H1 (cell line): ENCODE results near the gene TMEM144. TPM values are rescaled to one million over a fixed set of nuclear protein-coding genes. Genes with fewer than 3 reads are reported as not detected.

Experiments
- CTCF ChIA-PET: fragments of 300-600 bp; sonication (Branson Sonifier 250); formaldehyde crosslinking; loops from one replicate; lab custom pipeline; 2021; ENCODE audit not compliant: partially characterized antibody; lab: Charles Lee
- POLR2A ChIA-PET: fragments of 300-600 bp; sonication (Branson Sonifier 250); formaldehyde crosslinking; loops from one replicate; lab custom pipeline; 2021; ENCODE audit warnings: inconsistent platforms; ENCODE audit not compliant: partially characterized antibody; lab: Charles Lee
- DNase-seq, 2 experiments: peaks; one replicate each; pipeline versions ENCODE4 v3.0.0 to v3.0.0-alpha.2; 2010 to 2022; ENCODE audit warnings: low spot score in 2 of 2, low read depth in 1 of 2, mixed read lengths in 1 of 2
- FAIRE-seq: peaks from 2 replicates; lab custom pipeline; 2011; peaks lifted over from hg19 to GRCh38; lab: Jason Lieb, UNC
- H2AFZ ChIP-seq: 2 replicates; pipeline ENCODE4 v1.8.1; 2012; ENCODE audit warnings: low read length, inconsistent platforms
- H2AK5ac ChIP-seq: 2 replicates; pipeline ENCODE4 v1.6.1; 2013; ENCODE audit warnings: low read depth, low read length
- H2BK120ac ChIP-seq: replicated peaks from 2 replicates; pipeline ENCODE3; 2013; ENCODE audit warnings: low read depth, low read length, inconsistent platforms
- H2BK12ac ChIP-seq: 2 replicates; pipeline ENCODE4 v1.6.1; 2013; ENCODE audit warnings: low read depth, low read length
- H2BK15ac ChIP-seq: 2 replicates; pipeline ENCODE4 v1.6.1; 2013; ENCODE audit warnings: low read length
- H2BK20ac ChIP-seq: 2 replicates; pipeline ENCODE4 v1.6.1; 2013; ENCODE audit warnings: low read length
- H2BK5ac ChIP-seq: 2 replicates; pipeline ENCODE4 v1.6.1; 2013; ENCODE audit warnings: low read depth, low read length
- H3K14ac ChIP-seq: 2 replicates; pipeline ENCODE4 v1.6.1; 2013; ENCODE audit warnings: inconsistent platforms; ENCODE audit not compliant: insufficient read length
- H3K18ac ChIP-seq: 2 replicates; pipeline ENCODE4 v1.6.1; 2013; ENCODE audit warnings: low read length; ENCODE audit errors: extremely low read depth
- H3K23ac ChIP-seq: 2 replicates; pipeline ENCODE4 v1.6.1; 2013; ENCODE audit warnings: inconsistent platforms; ENCODE audit not compliant: insufficient read length
- H3K23me2 ChIP-seq: 2 replicates; pipeline ENCODE4 v1.6.1; 2013; ENCODE audit warnings: low read depth, low read length
- H3K27ac ChIP-seq: 2 replicates; pipeline ENCODE4 v1.6.1; 2011; ENCODE audit warnings: low read depth, low read length, inconsistent platforms
- H3K27me3 ChIP-seq, 4 experiments: replicated peaks in 1 of 4; 1 replicate in 1 of 4; 2 replicates in 3 of 4; pipeline versions ENCODE4 v1.6.1 to v1.8.1; 2011 to 2013; ENCODE audit warnings: low read length in 3 of 4, mild to moderate bottlenecking in 3 of 4, inconsistent platforms in 2 of 4, mixed read lengths in 2 of 4, moderate library complexity in 1 of 4; ENCODE audit not compliant: control insufficient read depth in 3 of 4, insufficient read depth in 3 of 4; ENCODE audit errors: extremely low read depth in 1 of 4
- H3K36me3 ChIP-seq, 4 experiments: 2 replicates each; pipeline versions ENCODE4 v1.6.1 to v1.8.1; 2011 to 2013; ENCODE audit warnings: mild to moderate bottlenecking in 4 of 4, low read length in 3 of 4, moderate library complexity in 2 of 4, control low read depth in 1 of 4, inconsistent platforms in 1 of 4; ENCODE audit not compliant: insufficient read depth in 4 of 4, control insufficient read depth in 2 of 4
- H3K4ac ChIP-seq: replicated peaks from 2 replicates; pipeline ENCODE3; 2013; ENCODE audit warnings: low read length, low read depth, mixed read lengths, inconsistent platforms; ENCODE audit not compliant: insufficient read length
- H3K4me1 ChIP-seq, 4 experiments: replicated peaks in 1 of 4; 1 replicate in 1 of 4; 2 replicates in 3 of 4; pipeline versions ENCODE4 v1.6.1 to v1.8.1; 2011 to 2013; ENCODE audit warnings: low read length in 3 of 4, inconsistent platforms in 2 of 4, mixed read lengths in 1 of 4; ENCODE audit not compliant: insufficient read depth in 4 of 4, control insufficient read depth in 3 of 4
- H3K4me2 ChIP-seq, 2 experiments: 2 replicates each; pipeline versions ENCODE4 v1.6.1 to v1.8.1; 2011 to 2013; ENCODE audit warnings: low read depth in 2 of 2, low read length in 2 of 2, control low read depth in 1 of 2, inconsistent platforms in 1 of 2, mild to moderate bottlenecking in 1 of 2; ENCODE audit not compliant: insufficient read depth in 1 of 2
- H3K4me3 ChIP-seq, 4 experiments: fragments of 200-600, 300-600 bp in 1 of 4; sonication (generic), shearing (Covaris generic), sonication (Bioruptor Twin) in 1 of 4; 2 replicates each; pipeline versions ENCODE4 v1.5.1 to v1.8.1; 2011 to 2016; ENCODE audit warnings: low read length in 4 of 4, low read depth in 3 of 4, control low read depth in 2 of 4, inconsistent platforms in 2 of 4, mild to moderate bottlenecking in 2 of 4, mixed read lengths in 1 of 4, moderate library complexity in 1 of 4; ENCODE audit not compliant: insufficient read depth in 2 of 4; ENCODE audit errors: extremely low read depth in 1 of 4
- H3K56ac ChIP-seq: replicated peaks from 2 replicates; pipeline ENCODE3; 2013; ENCODE audit warnings: low read depth, mild to moderate bottlenecking, mixed read lengths, low read length, inconsistent platforms; ENCODE audit not compliant: insufficient read length
- H3K79me1 ChIP-seq: 2 replicates; pipeline ENCODE4 v1.6.1; 2013; ENCODE audit warnings: low read depth, low read length, control low read depth
- H3K79me2 ChIP-seq, 2 experiments: 2 replicates each; pipeline versions ENCODE4 v1.6.1 to v1.8.1; 2012 to 2013; ENCODE audit warnings: low read length in 2 of 2, mild to moderate bottlenecking in 2 of 2, inconsistent platforms in 1 of 2; ENCODE audit not compliant: insufficient read depth in 2 of 2, control insufficient read depth in 1 of 2
- H3K9ac ChIP-seq, 4 experiments: replicated peaks in 1 of 4; 1 replicate in 1 of 4; 2 replicates in 3 of 4; pipeline versions ENCODE4 v1.6.1 to v1.8.1; 2011 to 2013; ENCODE audit warnings: low read depth in 3 of 4, low read length in 3 of 4, control low read depth in 2 of 4, mild to moderate bottlenecking in 2 of 4, moderate library complexity in 2 of 4, inconsistent platforms in 1 of 4; ENCODE audit errors: extremely low read depth in 1 of 4
- H3K9me3 ChIP-seq, 2 experiments: 2 replicates each; pipeline versions ENCODE4 v1.6.1 to v1.8.1; 2012 to 2013; ENCODE audit warnings: mild to moderate bottlenecking in 2 of 2, moderate library complexity in 2 of 2, control low read depth in 1 of 2, inconsistent platforms in 1 of 2, low read depth in 1 of 2, low read length in 1 of 2, mixed read lengths in 1 of 2; ENCODE audit not compliant: insufficient read depth in 2 of 2
- H4K20me1 ChIP-seq, 2 experiments: replicated peaks in 1 of 2; 2 replicates each; pipeline versions ENCODE3 to v1.8.1; 2011 to 2013; ENCODE audit warnings: inconsistent platforms in 2 of 2, low read length in 2 of 2, mild to moderate bottlenecking in 1 of 2; ENCODE audit not compliant: insufficient read depth in 2 of 2, control insufficient read depth in 1 of 2
- H4K5ac ChIP-seq: 2 replicates; pipeline ENCODE4 v1.6.1; 2013; ENCODE audit warnings: low read length, low read depth, mixed read lengths, inconsistent platforms; ENCODE audit not compliant: insufficient read length
- H4K8ac ChIP-seq: 2 replicates; pipeline ENCODE4 v1.8.0; 2013; ENCODE audit warnings: mild to moderate bottlenecking, moderate library complexity, low read length, inconsistent platforms; ENCODE audit not compliant: insufficient read depth; ENCODE audit errors: extremely low read depth
- H4K91ac ChIP-seq: replicated peaks from 2 replicates; pipeline ENCODE3; 2013; ENCODE audit warnings: low read length, mixed read lengths, inconsistent platforms; ENCODE audit not compliant: insufficient read length
- ASH2L ChIP-seq: fragments of 200-600, 300-600 bp; sonication (generic); IDR thresholded peaks from one replicate; pipeline ENCODE4 v1.7.1; 2017; ENCODE audit warnings: low read length
- BCL11A ChIP-seq, 2 experiments: IDR thresholded peaks; one replicate each; pipeline ENCODE4 v1.6.1; 2011; ENCODE audit warnings: low read depth in 2 of 2, low read length in 2 of 2, mild to moderate bottlenecking in 2 of 2
- CEBPB ChIP-seq: IDR thresholded peaks from 2 replicates; pipeline ENCODE4 v1.6.1; 2012; ENCODE audit warnings: low read depth, low read length
- CHD1 ChIP-seq: IDR thresholded peaks from 2 replicates; pipeline ENCODE4 v1.6.1; 2012; ENCODE audit warnings: low read depth, low read length, improper control_type of control experiment
- PHF8 ChIP-seq: fragments of 200-600 bp; sonication (generic); conservative IDR thresholded peaks from 2 replicates; pipeline ENCODE4 v1.7.1; 2012; ENCODE audit warnings: low read depth, mild to moderate bottlenecking, inconsistent platforms, low read length, moderate library complexity
- WGBS, 2 experiments: shearing (Covaris generic) in 1 of 2; methylation state at CpG; one replicate each; pipeline versions ENCODE4 v1.1.6 to v1.1.7; 2013 to 2015; ENCODE audit warnings: low lambda C conversion rate in 2 of 2, mixed read lengths in 2 of 2, inconsistent platforms in 1 of 2, low coverage in 1 of 2, missing lambda C conversion rate in 1 of 2; ENCODE audit not compliant: insufficient replicate concordance in 2 of 2, insufficient coverage in 1 of 2, insufficient read length in 1 of 2; ENCODE audit errors: extremely low coverage in 1 of 2, missing lambda C conversion rate in 1 of 2; 5-methylcytosine and 5-hydroxymethylcytosine counted together
- polyA plus RNA-seq, 7 experiments: library from polyadenylated mRNA; depleted of rRNA in 3 of 7; stranded (reverse) in 5 of 7; unstranded in 2 of 7; fragments of >200 nt in 5 of 7; fragments of 200-250 nt in 2 of 7; gene quantifications; 1 replicate in 5 of 7; 2 replicates in 1 of 7; 4 replicates in 1 of 7; pipeline versions ENCODE4 v1.2.1 to v1.2.3, GENCODE V29; 2011 to 2013; ENCODE audit warnings: missing spikeins in 2 of 7, mixed read lengths in 2 of 7
- total RNA-seq: library from RNA; stranded (reverse); fragmentation: NEBNext Ultra II Directional; extraction: Animal tissue kit (Norgen Biotek cat#: 25700); gene quantifications from 2 replicates; pipeline ENCODE4 v1.2.1, GENCODE V29; 2021

The TMEM144 gene
- total and polyA plus RNA-seq, 2 of the 8 experiments (the other 6 are each of a cell fraction or from before 2014, with no cell fraction given), result 1.9 to 2.6 TPM

- no peak for DNase-seq
- no peak overlapping the region for H4K5ac ChIP-seq
- H3K23me2 ChIP-seq, result no peaks in the 10 kb centered on the region
- H3K4me1 ChIP-seq, result no peaks in the 10 kb centered on the region
- no peak overlapping the region for H3K56ac ChIP-seq
- H3K14ac ChIP-seq, result no peak overlapping the region
- H2BK20ac ChIP-seq, result no peak overlapping the region
- no peaks in the 10 kb centered on the region for H3K9me3 ChIP-seq
- no peak overlapping the region for H2AFZ ChIP-seq
- no peak overlapping the region for H2BK5ac ChIP-seq
- H3K23ac ChIP-seq, result no peak overlapping the region
- no peak overlapping the region for H3K4ac ChIP-seq
- no peak overlapping the region for H2BK15ac ChIP-seq
- POLR2A ChIA-PET, result interaction anchor here (0.7 kb wide), 1 partner anchor 23 kb away, joined by 3 read pairs; no protein-coding TSS in a partner anchor
- H2BK12ac ChIP-seq, result 0 out of 2 replicates have a peak overlapping the region, but pooled peaks have one; percentile 53
- no peak overlapping the region for H3K4me2 ChIP-seq
- no peaks in the 10 kb centered on the region for H4K20me1 ChIP-seq
- H3K9ac ChIP-seq, result no peak overlapping the region
- H3K27me3 ChIP-seq, result no peaks in the 10 kb centered on the region
- TF ChIP-seq ASH2L (no peak), BCL11A (IDR thresholded peaks at IDR 0.05; ENCODE audit: low read depth in 2 of 2, low read length in 2 of 2) (no peak), PHF8 (no peak), CHD1 (no peak), CEBPB (no peak)
- TF ChIP-seq, all 59 proteins: peak for 0
- Histone ChIP-seq H4K91ac (no peak overlapping the region), H3K79me2 (no peaks in the 10 kb centered on the region), H4K8ac (no peak overlapping the region), H2AK5ac (no peak overlapping the region), H3K27ac (no peak overlapping the region), H2BK120ac (no peak overlapping the region), H3K79me1 (no peaks in the 10 kb centered on the region), H3K36me3 (no peaks in the 10 kb centered on the region), H3K4me3 (no peak overlapping the region), H3K18ac (no peak overlapping the region)
- CTCF ChIA-PET, result interaction anchor here (0.6 kb wide), 1 partner anchor 339 kb away, joined by 3 read pairs; no protein-coding TSS in a partner anchor
- 94% methylated on average over 6 of the region's 6 CpGs; no CpG with 5 or more reads in 1 of the 2 experiments for WGBS, 2 experiments
- no peak for FAIRE-seq
Measured at GRCh38 chr4:158285429-158286216, 75.3 kb downstream of the TMEM144 start.
